MM.1S (cell line): Measurements from ENCODE around the gene SIDT1.

Experiments
- DNase-seq: peaks from one replicate; pipeline ENCODE4 v3.0.0-alpha.2; 2015
- H2AFZ ChIP-seq: fragments of 300-600 bp; sonication (generic); 2 replicates; pipeline ENCODE4 v1.6.0; 2016; ENCODE audit warnings: antibody characterized with exemption, low read length
- H3F3A ChIP-seq: fragments of 300-600 bp; sonication (generic); 2 replicates; pipeline ENCODE4 v1.6.1; 2016; ENCODE audit warnings: mild to moderate bottlenecking, antibody characterized with exemption, low read length, moderate library complexity, mixed read lengths; ENCODE audit not compliant: insufficient read depth
- H3K27ac ChIP-seq: fragments of 300-600 bp; sonication (generic); 2 replicates; pipeline ENCODE4 v1.5.1; 2016; ENCODE audit warnings: mild to moderate bottlenecking, low read length
- H3K27me3 ChIP-seq: fragments of 300-600 bp; sonication (generic); replicated peaks from 2 replicates; pipeline ENCODE4 v1.6.0; 2016; ENCODE audit warnings: low read length; ENCODE audit not compliant: insufficient read depth
- H3K36me3 ChIP-seq: fragments of 300-600 bp; sonication (generic); replicated peaks from 2 replicates; pipeline ENCODE4 v1.6.1; 2016; ENCODE audit warnings: mild to moderate bottlenecking, low read length, mixed read lengths; ENCODE audit not compliant: insufficient read depth
- H3K4me1 ChIP-seq: fragments of 300-600 bp; sonication (generic); 2 replicates; pipeline ENCODE4 v1.6.1; 2016; ENCODE audit warnings: low read length, mixed read lengths
- H3K4me2 ChIP-seq: fragments of 300-600 bp; sonication (generic); 2 replicates; pipeline ENCODE4 v1.6.0; 2016; ENCODE audit warnings: low read depth, low read length
- H3K4me3 ChIP-seq: fragments of 300-600 bp; sonication (generic); 2 replicates; pipeline ENCODE4 v1.5.1; 2016; ENCODE audit warnings: low read length, mixed read lengths
- H3K79me2 ChIP-seq: fragments of 300-600 bp; sonication (generic); 2 replicates; pipeline ENCODE4 v1.6.1; 2016; ENCODE audit warnings: mixed run types, low read length, mixed read lengths
- H3K9ac ChIP-seq: fragments of 300-600 bp; sonication (generic); 2 replicates; pipeline ENCODE4 v1.6.1; 2016; ENCODE audit warnings: low read length, mixed read lengths
- H3K9me2 ChIP-seq: fragments of 300-600 bp; sonication (generic); replicated peaks from 2 replicates; pipeline ENCODE4 v1.6.1; 2016; ENCODE audit warnings: mild to moderate bottlenecking, low read length, mixed read lengths; ENCODE audit not compliant: insufficient read depth
- H3K9me3 ChIP-seq: fragments of 300-600 bp; sonication (generic); replicated peaks from 2 replicates; pipeline ENCODE4 v1.6.1; 2016; ENCODE audit warnings: mild to moderate bottlenecking, low read length, mixed read lengths; ENCODE audit not compliant: insufficient read depth
- H4K20me1 ChIP-seq: fragments of 300-600 bp; sonication (generic); 2 replicates; pipeline ENCODE4 v1.6.1; 2016; ENCODE audit warnings: mild to moderate bottlenecking, low read length, moderate library complexity, mixed read lengths; ENCODE audit not compliant: insufficient read depth
- EZH2 ChIP-seq: fragments of 300-600 bp; sonication (generic); optimal IDR thresholded peaks from 2 replicates; pipeline ENCODE3; 2017; ENCODE audit warnings: low read depth, mild to moderate bottlenecking, antibody characterized with exemption, low read length, mixed read lengths
- EZH2phosphoT487 ChIP-seq: fragments of 300-600 bp; sonication (generic); IDR thresholded peaks from 2 replicates; pipeline ENCODE4 v1.6.1; 2018; ENCODE audit warnings: antibody characterized with exemption, low read length
- TF ChIP-seq, protein P1 (sequence below): fragments of 300-600 bp; sonication (generic); IDR thresholded peaks from 2 replicates; pipeline ENCODE4 v1.5.1; 2016; ENCODE audit warnings: antibody characterized with exemption, low read length, mixed read lengths

SIDT1 gene

DNA sequence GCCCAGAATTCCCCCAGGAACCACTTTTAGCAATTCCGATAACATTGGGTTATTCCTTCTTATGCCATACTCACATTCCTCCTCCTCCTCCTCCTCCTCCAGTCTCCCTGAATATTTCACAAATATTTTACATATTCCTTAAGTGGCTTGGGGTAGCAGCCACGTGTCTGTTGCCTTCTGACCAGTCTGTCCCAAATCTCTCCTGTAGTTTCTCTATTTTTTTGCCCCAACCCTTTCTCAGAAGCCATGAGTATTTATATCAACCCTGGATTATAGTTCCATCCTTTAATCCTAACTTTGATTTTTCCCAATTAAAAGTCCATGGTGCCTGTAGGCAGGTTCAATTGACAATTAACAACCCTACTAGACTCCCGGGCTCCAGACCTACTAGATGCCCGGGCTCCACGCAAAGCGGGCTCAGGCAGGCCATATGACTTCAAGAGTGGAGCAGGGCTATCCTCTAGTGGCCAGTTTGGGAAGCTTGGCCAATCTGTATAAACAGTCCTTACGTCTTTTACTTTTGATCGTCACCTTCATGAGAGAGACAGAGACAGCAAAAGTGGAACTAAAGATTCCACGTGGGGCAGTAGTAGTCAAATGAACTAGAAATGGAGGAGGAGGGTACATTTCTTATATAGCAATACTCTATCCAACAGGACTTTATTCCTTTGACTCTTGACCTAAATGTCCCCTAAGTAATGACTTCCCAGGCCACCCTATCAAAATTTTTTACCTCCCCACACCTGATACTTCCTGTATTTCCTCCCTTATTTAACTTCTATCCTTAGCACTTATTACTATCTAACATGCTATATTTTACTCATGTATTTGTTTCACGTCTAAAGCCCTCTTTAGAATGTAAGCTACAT lies 94.4 kb downstream of the SIDT1 start:
- Histone ChIP-seq H2AFZ (0 out of 2 replicates have a peak overlapping the region, but pooled peaks have one; percentile 14), H3K4me1 (peaks cover 12% of the 10 kb centered on the region), H3K9me2 (no peaks in the 10 kb centered on the region), H3F3A (no peaks in the 10 kb centered on the region), H4K20me1 (no peaks in the 10 kb centered on the region), H3K4me2 (peak overlapping the region; percentile 20; the same call in 1 of the 2 replicates), H3K36me3 (no peaks in the 10 kb centered on the region), H3K79me2 (no peaks in the 10 kb centered on the region), H3K9me3 (no peaks in the 10 kb centered on the region), H3K27ac (no peak overlapping the region), H3K27me3 (no peaks in the 10 kb centered on the region), H3K4me3 (no peak overlapping the region), H3K9ac (no peak overlapping the region)
- peak; percentile 60 for DNase-seq
- TF ChIP-seq, protein P1, sequence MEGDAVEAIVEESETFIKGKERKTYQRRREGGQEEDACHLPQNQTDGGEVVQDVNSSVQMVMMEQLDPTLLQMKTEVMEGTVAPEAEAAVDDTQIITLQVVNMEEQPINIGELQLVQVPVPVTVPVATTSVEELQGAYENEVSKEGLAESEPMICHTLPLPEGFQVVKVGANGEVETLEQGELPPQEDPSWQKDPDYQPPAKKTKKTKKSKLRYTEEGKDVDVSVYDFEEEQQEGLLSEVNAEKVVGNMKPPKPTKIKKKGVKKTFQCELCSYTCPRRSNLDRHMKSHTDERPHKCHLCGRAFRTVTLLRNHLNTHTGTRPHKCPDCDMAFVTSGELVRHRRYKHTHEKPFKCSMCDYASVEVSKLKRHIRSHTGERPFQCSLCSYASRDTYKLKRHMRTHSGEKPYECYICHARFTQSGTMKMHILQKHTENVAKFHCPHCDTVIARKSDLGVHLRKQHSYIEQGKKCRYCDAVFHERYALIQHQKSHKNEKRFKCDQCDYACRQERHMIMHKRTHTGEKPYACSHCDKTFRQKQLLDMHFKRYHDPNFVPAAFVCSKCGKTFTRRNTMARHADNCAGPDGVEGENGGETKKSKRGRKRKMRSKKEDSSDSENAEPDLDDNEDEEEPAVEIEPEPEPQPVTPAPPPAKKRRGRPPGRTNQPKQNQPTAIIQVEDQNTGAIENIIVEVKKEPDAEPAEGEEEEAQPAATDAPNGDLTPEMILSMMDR = peak; percentile 80
- no peak for TF ChIP-seq EZH2phosphoT487

DNA sequence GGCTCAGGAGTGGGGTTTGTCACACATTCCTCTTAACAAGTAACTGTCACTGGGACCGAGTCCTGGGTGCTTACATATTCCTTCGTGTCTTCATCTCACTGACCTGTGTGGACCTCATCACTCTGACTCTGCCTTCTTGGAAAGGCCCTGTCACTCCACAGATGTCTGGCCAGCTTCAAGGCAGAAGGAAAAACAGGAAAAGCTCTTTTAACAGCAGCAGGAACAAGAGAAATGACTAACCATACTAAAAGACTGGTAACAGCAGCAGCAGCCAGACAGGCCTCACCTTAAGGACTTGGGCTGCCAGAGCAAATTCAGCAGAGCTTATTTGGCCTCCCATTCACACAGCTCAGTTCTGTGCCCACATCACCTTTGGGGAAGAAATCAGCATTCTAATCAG lies 96.0 kb downstream of the SIDT1 start:
- no peak overlapping the region for H2AFZ ChIP-seq
- no peak overlapping the region for H3K4me2 ChIP-seq
- H3K27me3 ChIP-seq = no peaks in the 10 kb centered on the region
- no peak for TF ChIP-seq EZH2
- TF ChIP-seq, protein P1 = no peak
- no peak for TF ChIP-seq EZH2phosphoT487
- H4K20me1 ChIP-seq = no peaks in the 10 kb centered on the region
- no peaks in the 10 kb centered on the region for H3K9me2 ChIP-seq
- no peaks in the 10 kb centered on the region for H3F3A ChIP-seq
- no peaks in the 10 kb centered on the region for H3K9me3 ChIP-seq
- no peak overlapping the region for H3K9ac ChIP-seq
- no peaks in the 10 kb centered on the region for H3K36me3 ChIP-seq
- DNase-seq = no peak
- H3K4me1 ChIP-seq = peaks cover 13% of the 10 kb centered on the region
- H3K79me2 ChIP-seq = no peaks in the 10 kb centered on the region
- H3K4me3 ChIP-seq = no peak overlapping the region
- no peak overlapping the region for H3K27ac ChIP-seq

DNA sequence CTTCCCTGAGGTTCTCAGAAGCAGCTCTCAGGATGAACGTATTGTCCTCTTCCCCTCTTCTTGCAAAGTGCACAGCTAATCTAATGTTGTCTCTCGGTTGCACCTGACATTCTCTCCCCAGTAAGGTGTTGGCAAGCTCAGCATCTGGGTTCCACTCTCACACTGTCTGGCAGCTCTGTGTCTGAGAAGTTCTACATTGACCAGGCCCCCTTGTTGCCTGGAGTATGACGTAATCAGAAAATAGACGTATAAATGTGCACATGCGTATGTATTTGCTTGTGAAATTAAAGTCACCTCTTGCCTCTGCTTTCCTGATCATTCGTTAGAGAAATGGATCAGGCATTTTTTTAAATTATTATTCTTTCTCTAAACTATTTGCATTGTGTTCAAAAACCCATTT lies 96.4 kb downstream of the SIDT1 start:
- DNase-seq = no peak
- Histone ChIP-seq H3K4me1 (peaks cover 13% of the 10 kb centered on the region), H4K20me1 (no peaks in the 10 kb centered on the region), H3K4me3 (no peak overlapping the region), H3K36me3 (no peaks in the 10 kb centered on the region), H2AFZ (no peak overlapping the region), H3K27me3 (no peaks in the 10 kb centered on the region), H3K4me2 (no peak overlapping the region), H3K27ac (no peak overlapping the region), H3K9me3 (no peaks in the 10 kb centered on the region), H3F3A (no peaks in the 10 kb centered on the region), H3K9me2 (no peaks in the 10 kb centered on the region), H3K9ac (no peak overlapping the region), H3K79me2 (no peaks in the 10 kb centered on the region)
- TF ChIP-seq EZH2 = no peak
- no peak for TF ChIP-seq EZH2phosphoT487
- TF ChIP-seq, protein P1 = no peak
